ENCODE measurements around the gene ITCH.
"Not testable (repeated sequence)": the region's sequence is repeated elsewhere in the genome, so short reads cannot be mapped to it uniquely, and the experiment has no call there.

Gene ITCH

GRCh38 chr20:34377072-34377847 lies 14.2 kb downstream of the ITCH start:
- DNase-seq, result no peak

GRCh38 chr20:34382174-34382573 lies 19.1 kb downstream of the ITCH start:
- DNase-seq, result no peak

- DNase-seq, result not testable (repeated sequence)
Observed at GRCh38 chr20:34382877-34383455, 19.9 kb downstream of the ITCH start.

- no peak for DNase-seq
Observed at GRCh38 chr20:34385464-34385863, 22.4 kb downstream of the ITCH start.

- DNase-seq, result no peak
Observed at GRCh38 chr20:34388000-34388399, 24.9 kb downstream of the ITCH start.

GRCh38 chr20:34388678-34389077 lies 25.6 kb downstream of the ITCH start:
- no peak for DNase-seq

GRCh38 chr20:34389206-34389953 lies 26.3 kb downstream of the ITCH start:
- DNase-seq, result no peak

GRCh38 chr20:34389954-34390555 lies 27.0 kb downstream of the ITCH start:
- no peak for DNase-seq

- DNase-seq, result no peak
Observed at GRCh38 chr20:34396408-34396807, 33.3 kb downstream of the ITCH start.

GRCh38 chr20:34397096-34397495 lies 34.0 kb downstream of the ITCH start:
- no peak for DNase-seq

GRCh38 chr20:34400776-34401175 lies 37.7 kb downstream of the ITCH start:
- not testable (repeated sequence) for DNase-seq

GRCh38 chr20:34401741-34402455 lies 38.8 kb downstream of the ITCH start:
- no peak for DNase-seq

GRCh38 chr20:34402461-34402860 lies 39.4 kb downstream of the ITCH start:
- DNase-seq, result no peak

GRCh38 chr20:34403063-34403827 lies 40.2 kb downstream of the ITCH start:
- DNase-seq, result no peak

GRCh38 chr20:34403908-34404307 lies 40.8 kb downstream of the ITCH start:
- DNase-seq, result no peak

- DNase-seq, result no peak
Observed at GRCh38 chr20:34404803-34405202, 41.7 kb downstream of the ITCH start.

GRCh38 chr20:34405247-34405651 lies 42.2 kb downstream of the ITCH start:
- not testable (repeated sequence) for DNase-seq

- DNase-seq, result not testable (repeated sequence)
Observed at GRCh38 chr20:34405942-34406341, 42.9 kb downstream of the ITCH start.

- no peak for DNase-seq
Observed at GRCh38 chr20:34407962-34408474, 44.9 kb downstream of the ITCH start.

- DNase-seq, result no peak
Observed at GRCh38 chr20:34410336-34410735, 47.3 kb downstream of the ITCH start.

GRCh38 chr20:34412453-34412852 lies 49.4 kb downstream of the ITCH start:
- no peak for DNase-seq

Data from right kidney (tissue), 1 donor.